GM19023 (cell line): ENCODE results near the gene FAM13A.

Experiments
- ATAC-seq: cut with Tn5 transposase; IDR thresholded peaks from one replicate; pipeline ENCODE4 v1.9.1; 2021; ENCODE audit warnings: mild to moderate bottlenecking, moderate library complexity; ENCODE audit not compliant: unreplicated experiment

The FAM13A gene

DNA sequence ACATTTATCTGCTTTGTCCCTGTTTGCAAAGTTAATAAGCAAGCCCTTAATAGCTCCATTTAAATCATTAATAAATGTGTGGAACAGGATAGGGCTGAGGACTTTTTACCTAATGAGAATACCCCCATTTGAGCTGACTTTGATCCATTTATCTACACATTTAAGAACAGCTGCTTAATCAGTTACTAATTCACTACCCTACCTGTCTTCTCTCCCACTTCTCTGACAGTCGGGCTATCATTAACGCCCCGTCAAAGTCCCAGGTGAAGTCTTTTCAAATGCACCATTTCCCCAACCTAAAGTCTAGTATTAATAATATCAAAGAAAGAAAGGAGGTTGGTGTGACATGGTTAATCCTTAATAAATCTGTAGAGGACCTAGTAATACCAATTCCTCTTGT lies 302.2 kb downstream of the FAM13A start:
- no peak for ATAC-seq

DNA sequence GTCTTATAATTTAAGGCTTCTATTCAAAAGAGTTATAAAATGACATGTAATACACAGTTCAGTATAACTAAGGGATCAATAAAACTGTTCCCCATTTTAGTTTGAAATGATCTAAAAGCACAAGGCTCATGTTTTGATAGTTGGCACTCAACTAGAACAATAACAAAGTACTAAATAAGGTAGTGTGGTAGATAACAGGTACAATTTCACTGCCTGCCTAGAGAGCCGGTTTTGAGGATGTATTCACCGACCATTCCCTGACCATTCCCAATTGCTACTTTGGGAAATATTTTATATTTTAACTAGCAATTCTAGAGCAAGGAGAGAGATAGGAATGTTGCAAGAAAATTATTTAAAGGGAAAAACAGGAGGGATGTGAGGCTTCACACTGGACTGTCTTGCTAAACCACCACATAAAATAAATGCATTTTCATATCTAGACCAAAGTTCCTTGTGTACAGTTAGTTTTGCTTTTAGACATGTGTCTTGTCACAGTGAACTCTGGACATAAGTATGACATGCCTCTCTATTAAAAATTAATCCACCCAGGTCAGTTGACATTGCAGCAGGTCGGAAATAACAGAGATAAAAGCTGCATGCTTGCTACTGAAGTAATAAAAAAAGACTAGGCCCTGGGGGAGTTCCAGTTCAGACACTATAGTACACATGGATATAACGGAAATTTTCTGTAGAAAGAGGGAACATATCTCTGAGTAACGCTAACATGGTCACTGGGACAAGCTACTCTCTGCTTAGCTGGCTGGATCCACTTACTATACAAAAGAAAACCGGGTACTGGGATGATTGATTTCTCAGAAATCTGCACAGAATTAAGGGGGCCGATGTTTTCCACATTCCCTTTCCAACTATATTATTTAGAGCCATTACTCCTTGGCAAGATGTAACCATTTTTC lies 303.1 kb downstream of the FAM13A start:
- ATAC-seq = no peak

DNA sequence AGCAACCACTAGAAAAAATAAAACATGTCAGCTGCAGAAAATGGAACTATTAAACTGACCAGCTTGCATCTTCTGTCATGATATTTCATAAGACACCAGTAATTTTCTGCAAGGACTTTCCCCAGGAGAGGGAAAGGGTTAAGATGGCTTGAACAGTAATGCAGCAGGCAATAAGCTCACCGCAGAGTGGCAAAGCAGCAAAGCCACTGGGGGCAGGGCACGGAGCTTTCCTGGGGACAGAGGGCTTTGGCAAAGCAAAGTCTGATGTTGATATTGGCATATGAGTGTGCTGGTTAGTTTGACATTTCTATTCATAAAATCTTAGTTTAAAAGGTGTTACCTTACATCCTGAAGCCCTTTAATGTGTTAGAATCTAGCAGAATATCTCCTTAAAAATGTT lies 304.2 kb downstream of the FAM13A start:
- ATAC-seq = no peak

DNA sequence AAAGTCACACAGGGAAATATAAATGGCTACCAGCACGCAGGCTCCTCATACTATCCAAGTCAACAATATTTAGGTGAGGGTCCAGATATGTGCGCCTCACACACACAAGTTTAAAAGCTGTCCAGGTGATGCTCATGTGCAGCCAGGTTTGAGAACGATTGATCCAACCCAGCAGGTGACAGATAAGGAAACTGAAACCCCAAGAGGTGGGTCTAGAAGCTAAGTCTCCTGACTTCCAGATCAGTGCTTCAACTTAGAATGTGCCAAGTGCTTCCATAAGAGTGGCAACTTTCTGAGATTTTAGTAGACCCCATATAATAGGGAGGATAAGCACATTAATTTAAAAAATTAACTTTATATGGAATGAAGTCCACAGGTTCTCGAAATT lies 304.9 kb downstream of the FAM13A start:
- ATAC-seq = no peak

DNA sequence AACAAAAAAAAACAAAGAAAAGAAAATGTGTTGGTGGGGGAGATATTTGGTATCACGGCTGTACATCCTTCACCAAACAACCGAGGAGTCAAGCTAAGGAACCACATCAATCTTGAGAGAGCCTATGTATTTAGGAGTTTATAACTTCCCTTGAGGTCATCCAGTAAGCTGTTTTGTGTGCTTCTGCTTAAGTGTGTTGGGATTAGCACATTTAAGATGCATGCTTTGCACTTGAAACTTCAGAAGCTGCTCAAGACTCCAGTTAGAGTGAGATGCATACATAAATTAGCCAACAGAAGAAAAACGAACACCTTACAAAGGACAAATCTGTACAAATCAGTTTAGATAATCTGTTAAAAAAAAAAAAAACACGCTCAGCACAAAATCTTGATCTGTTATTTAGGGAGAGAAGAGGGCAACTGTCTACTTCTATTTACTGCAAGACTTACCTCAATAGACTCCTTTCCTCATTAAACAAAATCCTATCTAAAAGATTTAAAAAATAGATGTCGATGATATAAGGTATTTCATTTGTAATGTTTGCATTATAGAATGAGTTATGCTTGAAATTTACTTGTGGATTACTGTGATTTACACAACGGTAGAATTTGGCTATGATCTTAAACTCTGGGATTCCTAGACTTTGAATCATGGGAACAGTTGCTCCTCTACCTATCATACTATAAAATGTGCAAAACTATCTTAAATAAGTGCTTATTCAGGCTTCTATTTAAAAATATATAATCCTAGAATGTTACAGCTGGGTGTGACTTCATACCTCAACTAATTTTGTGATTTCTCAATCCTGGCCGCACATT lies 305.5 kb downstream of the FAM13A start:
- ATAC-seq = no peak

DNA sequence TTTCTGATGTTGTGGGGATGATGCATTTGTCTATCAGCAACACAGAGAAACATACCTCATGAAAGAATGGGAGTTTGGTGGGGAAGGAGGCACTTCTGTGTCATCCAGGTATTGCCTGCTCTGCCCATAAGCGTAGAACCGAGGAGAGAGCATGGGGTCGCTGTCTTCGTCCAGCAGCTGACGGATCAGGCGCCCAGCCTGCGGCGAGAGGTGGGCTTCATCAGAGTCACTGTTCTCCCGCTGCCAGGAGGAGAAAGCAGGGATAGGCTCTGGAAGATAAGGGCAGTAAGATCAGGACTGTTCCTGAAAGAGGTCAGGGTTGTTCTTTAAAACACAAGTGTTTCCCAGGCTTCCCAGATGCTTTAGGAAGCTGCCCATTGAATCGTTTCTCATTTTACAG lies 306.6 kb downstream of the FAM13A start:
- no peak for ATAC-seq

DNA sequence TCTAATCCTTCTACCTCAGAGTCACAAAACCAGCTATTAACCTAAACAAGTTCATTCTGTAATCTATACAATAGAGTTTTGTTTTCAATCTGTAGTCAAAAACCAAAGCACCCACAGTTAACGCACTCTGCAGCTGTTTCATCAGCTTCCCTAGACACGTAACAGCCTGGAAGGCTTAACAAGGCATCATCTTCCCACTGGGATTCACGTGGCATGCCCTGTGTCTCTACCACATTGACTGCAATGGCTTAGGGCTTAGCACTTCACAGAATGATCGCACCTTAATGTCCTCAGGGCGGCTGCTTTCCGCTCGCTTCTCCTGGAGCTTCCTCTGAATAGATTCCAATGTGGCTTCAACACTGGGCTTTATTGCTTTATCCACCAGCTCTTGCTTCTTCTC lies 309.6 kb downstream of the FAM13A start:
- no peak for ATAC-seq

DNA sequence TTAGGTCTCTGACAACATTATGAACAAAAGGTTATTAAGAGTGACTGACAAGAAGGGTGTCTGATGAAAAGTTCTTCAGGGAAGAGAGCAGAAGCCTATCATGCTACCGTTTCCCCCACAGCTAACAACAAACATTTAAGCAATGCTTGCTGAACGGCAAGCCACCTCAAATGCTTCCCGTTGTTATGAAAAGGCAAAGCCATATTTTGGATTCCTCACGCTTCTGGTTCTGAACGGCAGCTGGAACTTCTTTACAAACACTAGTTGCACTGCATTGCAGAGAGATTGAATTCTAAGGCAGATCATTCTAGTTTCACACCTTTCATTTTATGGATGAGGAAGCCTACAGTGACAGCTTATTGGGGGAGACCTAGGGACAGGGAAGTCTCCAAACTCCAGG lies 310.8 kb downstream of the FAM13A start:
- no peak for ATAC-seq

DNA sequence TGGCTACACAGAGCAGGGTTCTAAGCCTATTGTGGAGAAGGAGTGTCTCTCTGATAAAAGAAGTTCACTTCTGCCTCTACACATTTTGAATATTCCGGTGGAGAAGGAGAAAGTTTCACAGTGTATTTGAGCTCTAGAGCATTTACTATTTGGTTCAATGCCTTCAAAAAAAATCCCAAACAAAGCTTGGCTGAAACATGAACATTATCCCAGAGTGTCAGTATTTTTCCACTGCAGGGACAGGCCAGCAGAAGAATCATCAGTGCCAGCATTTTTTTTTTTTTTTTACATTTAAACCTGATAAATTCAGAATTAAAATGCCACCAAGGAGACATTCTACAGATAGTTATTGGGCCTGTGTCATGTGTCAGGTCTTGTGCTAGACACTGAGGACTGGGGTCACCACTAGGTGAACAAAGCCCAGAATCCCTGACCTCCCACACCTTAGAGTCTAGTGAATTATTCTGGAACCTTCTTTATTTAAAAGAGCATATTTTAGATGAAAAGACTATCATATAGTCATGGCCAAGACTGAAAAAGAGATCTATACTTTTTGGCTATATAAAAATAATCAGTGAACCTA lies 311.3 kb downstream of the FAM13A start:
- ATAC-seq = no peak

DNA sequence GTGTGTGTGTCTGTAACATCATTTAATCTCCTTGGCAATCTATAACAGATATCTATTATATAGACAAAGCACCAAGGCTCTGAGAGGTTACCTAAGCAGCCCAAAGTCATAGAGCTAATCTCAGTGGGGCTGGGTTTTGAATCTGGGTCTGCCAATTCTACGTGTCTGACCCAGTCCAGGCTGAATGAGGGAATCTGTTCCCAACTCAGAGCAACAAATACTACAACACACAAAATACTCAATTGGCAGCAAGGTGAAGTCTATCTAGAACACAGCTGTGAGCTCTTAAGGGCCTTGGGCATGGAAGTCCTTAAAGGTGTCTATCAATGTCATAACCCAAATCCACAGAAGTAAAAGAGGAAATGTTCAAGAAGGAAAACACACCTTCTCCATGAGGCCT lies 311.8 kb downstream of the FAM13A start:
- no peak for ATAC-seq

DNA sequence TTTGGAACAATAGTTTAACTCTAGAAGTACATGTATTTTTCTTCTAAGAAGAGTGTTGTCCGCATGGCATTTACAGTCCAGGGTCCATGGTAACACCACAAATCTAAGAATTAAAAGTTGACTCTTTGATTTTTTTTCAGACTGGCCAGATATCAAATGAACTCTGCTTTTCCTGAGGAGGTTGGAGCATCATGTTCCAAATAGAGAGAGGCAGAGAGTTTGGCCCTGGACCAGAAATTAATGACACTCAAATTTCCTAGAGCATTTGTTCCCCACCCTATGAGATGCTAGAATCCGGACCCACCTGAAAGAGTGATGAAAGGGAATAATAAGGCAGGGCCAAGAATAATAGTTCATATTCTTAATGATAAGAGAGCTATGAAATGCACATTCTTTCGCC lies 312.4 kb downstream of the FAM13A start:
- no peak for ATAC-seq

DNA sequence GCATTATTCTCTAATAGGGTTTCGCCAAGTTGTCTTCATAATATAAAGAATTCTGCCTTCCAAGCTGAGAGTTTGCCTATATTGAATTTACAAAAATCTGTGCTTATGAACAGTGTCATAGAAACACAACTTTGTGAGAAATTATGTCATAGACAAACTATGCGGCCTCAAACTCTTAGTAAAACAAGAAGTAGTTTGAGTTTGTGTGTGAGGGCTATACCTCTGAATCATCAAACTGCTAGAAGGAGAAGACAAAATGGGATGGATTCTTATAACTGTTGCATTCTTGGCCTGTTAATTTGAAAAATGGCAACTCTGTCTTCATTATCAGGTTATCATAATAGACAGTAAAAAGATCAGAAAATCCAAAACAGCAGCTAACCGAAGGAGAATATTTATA lies 313.3 kb downstream of the FAM13A start:
- no peak for ATAC-seq

DNA sequence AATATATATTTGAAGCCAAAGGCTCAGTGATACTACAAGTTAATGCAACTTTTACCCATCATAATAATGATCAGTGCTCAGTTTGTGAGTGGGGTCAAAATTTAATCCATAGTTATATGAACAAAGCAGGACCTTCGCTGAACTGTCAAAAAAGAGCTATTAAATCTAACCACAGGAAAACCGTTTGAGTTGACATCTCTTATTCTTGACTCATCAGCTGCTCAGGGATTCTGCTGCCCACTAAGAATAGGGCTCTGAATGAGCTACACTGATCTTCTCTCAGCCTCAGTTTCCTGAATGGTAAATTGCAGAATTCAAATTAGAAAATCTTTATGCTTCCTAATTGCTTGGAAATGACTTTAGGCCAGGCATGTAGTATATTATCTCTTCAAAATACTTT lies 314.4 kb downstream of the FAM13A start:
- no peak for ATAC-seq

DNA sequence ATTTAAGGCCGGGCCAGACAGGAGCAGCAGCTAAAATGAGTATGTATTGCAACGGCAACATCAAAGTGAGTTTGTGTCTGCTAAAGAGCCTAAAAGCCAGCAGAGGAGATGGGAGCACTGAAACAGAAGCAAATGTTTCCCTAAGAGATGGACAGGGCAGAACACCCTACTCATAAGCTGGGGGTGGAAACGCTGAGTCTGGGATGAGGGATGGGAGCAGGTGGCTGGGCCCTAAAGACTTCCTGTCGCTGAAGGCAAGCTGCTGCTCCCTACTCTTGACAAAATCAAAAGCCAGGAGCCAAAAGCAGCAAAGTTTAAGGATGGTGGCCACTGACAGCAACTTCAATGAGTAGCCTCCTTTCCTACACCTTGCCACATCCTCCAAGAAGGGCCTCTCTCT lies 318.8 kb downstream of the FAM13A start:
- no peak for ATAC-seq

DNA sequence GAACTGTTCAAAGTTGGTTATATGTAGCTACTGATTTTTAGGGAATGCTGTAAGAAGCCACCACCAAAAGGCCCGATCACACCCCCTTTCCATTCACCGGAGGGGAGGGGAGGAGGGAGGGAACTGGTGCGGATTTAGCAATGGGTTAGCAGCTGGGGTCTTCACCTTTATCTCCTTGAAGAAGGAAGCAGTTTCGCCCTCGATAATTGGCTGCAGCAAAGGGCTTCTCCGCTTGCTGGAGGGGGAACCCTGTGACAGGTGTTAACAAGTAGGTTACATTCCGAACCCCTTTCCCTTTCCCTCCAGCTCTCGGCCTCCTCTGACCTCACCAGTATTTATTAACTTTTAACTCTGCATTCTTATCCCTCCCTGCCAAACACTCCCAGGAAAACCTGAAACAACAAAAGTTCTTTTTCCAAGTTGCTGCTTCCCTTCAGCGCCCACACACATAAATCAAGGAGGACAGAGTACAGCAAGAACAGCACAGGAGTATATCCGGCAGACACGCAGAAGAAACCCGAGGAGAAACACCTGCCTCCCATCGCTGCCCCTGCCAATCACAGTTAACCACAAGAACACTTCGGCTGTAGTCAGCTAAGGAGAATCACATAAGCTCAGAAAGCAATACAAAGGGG lies 319.6 kb downstream of the FAM13A start:
- peak; percentile 96 for ATAC-seq

DNA sequence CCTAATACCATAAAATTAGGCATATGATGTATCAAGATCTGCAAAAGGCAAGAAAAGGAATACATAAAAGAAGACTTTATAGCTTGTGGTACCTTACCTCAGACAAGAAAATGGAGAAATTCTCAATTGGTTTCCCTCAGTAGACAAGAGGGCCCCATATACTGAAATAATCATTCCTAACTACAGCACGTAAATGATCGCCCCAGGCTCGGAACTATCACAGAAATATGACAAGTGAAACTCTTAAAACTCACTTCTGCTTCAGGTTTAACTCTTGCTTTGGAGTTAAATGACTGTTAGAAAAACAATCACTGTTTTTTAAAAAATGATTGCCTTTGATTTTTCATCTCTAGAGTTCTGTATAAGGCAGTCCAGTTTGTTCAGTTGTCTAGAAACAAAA lies 320.7 kb downstream of the FAM13A start:
- no peak for ATAC-seq

DNA sequence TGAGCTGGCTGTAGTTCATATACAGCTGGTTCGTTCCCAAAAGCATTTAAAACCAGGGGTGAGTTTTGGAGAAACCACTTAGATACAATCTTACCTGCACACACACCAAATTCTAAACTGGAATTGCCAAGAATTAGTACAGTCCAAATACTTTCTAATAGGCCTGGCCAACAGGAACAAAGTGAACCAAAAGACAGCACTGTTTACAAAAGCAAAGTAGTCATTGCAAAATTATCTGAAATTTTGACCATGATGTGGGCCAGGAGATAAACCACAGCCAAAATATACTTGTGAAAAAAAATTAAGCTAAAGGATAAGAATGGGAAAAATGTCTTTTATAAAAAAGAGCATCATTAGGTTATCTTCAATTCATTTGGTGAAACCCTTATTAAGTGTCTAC lies 321.4 kb downstream of the FAM13A start:
- no peak for ATAC-seq

DNA sequence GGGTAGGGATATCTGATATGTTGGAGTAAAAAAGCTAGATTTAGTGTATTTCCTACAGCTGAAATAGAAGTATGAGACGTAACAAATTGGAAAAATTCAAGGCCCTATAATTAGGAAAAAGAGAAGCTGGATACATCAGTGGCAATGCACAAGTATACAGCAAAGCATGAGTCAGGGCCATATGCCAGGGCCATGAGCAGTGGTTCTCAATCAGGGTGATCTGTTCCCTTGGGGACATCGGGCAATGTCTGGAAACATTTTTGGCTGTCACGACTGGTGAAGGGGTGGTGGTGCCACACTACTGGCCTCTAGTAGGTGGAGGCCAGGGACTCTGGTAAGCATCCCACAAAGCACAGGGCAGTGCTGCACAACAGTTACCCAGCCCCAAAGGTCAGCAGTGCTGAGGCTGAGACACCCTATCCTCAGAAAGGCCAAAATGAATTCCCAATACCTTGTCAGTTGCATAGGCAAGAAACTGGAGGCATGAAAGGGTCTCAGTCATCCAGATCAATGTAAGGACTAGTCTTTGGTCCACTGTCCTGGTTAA lies 322.5 kb downstream of the FAM13A start:
- no peak for ATAC-seq

DNA sequence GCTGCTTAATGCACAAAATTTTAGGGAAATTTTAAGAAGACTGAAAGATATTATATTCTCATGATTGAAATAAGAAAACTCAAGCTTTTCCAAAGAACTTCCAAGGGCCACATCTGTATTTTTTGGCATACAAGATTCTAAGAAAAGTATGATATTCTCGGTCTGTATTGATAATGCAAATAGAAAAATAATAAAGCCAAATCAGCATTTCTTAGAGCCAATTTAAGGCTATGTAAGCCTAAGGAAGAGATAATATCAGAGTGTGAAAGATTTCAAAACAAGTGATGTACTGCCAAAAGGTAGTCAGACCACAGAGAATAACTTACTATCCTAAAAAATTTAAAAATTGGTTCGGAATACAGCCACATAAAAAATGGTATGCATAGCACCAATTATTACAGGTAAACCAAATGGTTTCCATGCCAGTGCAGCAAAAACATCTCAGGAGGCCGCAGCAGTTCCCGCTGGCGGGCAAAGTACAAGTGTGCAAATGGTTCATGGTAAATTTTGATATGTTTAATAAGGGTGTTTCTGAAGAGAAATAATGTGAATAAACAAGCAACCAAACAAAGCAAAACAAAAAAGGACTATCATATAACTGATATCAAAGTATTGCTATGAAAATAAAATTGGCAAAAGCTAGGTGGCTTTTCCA lies 324.1 kb downstream of the FAM13A start:
- ATAC-seq = no peak

DNA sequence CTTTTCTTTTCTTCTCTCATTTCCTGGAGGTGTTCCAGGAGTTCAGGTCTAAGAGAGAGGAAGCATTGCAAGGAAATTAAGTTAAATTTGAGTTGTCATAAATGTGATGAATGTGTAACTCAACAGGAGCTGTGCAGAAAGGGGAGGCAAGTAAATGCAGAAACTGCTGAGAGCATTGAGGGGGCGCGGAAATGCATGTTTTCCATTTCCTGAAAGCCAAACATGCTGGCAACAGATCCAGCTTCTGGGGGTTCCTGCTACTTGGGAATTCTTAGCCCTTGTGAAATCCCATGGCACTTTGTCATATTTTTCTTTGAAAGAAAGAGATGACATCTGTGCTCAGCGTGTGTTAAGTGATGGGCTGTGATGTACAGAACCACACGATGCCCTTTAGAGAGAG lies 325.6 kb downstream of the FAM13A start:
- ATAC-seq = no peak

DNA sequence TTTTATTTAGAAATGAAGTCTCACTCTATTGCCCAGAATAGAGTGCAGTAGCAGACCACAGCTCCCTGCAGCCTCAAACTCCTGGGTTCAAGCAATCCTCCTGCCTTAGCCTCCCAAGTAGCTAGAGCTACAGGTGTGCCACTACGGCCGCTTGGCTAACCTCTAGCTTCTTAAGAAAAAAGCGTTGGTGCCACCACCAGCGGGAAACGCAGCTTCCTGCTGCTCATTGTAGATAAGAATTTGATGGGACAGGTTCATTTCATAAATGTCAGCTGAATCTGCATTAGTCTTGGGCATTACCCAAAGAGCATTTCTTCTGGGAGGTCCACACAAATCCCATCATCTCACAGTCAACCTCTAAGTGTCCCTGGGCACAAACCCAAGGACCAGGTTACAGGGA lies 326.2 kb downstream of the FAM13A start:
- no peak for ATAC-seq
